AG10803 (cell line): ENCODE results near the gene BBOF1.

ENCODE experiments used
- DNase-seq: peaks from one replicate; pipeline ENCODE4 v3.0.0; 2010; ENCODE audit warnings: low read depth
- H3K4me3 ChIP-seq: 2 replicates; pipeline ENCODE4 v1.5.1; 2011; ENCODE audit warnings: mild to moderate bottlenecking, low read length, control low read depth
- CTCF ChIP-seq: conservative IDR thresholded peaks from 2 replicates; pipeline ENCODE4 v1.5.1; 2011; ENCODE audit warnings: mild to moderate bottlenecking, low read length, control low read depth, inconsistent platforms

BBOF1 gene

GRCh38 chr14:74034572-74034971 lies 15.4 kb downstream of the BBOF1 start:
- no peak for DNase-seq
- no peak overlapping the region for H3K4me3 ChIP-seq
- TF ChIP-seq CTCF, result no peak

GRCh38 chr14:74035556-74035955 lies 16.4 kb downstream of the BBOF1 start:
- DNase-seq, result peak; percentile 31
- no peak overlapping the region for H3K4me3 ChIP-seq
- no peak for TF ChIP-seq CTCF

DNA sequence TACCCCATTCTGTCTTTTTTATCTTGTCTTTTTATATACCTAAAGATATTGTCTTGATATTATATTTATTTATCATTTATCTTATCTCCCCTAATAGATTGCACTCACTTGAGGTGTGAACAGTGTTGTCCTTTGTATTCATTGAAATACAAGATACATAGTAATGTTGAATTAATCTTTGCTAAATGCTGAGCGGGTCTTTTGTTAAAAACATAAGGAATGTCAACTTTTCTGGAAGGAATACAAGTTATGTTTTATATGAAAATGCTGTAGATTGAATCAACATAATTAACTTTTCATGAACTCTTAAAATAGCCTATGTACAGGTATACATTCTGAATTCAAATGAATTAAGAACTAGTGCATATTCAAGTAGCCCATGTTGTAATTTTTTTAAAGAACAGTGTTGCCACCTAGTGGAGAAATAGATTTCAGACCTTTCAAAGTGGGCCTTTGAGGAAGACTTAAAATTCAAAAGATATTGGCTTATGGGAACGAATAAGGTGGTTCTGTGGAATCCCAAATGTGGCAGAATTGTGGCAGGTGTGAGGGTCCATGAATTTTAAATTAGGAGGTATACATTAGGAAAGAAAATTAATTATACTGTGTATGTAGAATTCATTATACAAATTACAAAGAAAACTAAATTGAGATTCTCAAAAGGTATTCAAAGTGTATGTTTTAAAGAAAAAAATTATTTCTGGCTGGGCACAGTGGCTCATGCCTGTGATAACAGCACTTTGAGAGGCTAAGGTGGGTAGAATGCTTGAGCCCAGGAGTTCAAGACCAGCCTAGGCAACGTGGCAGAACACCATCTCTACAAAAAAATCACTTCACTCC lies 19.1 kb downstream of the BBOF1 start:
- DNase-seq, result peak; percentile 55
- peak; percentile 70 for TF ChIP-seq CTCF
- H3K4me3 ChIP-seq, result no peak overlapping the region

DNA sequence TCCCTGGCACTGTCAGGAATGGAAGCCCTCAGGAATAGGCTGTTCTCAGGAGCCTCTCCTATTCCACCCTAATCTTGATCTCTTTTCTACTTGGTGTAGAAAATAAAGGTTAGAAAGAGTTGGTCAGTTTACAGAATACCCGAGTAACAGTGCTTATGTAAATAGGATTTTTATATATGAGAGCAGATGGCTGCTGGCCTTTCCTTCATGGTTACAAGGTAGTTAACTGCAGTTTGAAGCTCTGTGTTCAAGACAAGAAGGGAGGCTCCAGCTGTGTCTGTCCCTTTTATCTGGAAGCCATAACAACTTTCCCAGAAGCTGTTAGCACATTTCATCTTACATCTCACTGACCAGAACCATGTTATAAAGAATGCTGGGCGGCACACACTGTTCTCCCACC lies 23.1 kb downstream of the BBOF1 start:
- no peak for TF ChIP-seq CTCF
- no peak overlapping the region for H3K4me3 ChIP-seq
- DNase-seq, result no peak

DNA sequence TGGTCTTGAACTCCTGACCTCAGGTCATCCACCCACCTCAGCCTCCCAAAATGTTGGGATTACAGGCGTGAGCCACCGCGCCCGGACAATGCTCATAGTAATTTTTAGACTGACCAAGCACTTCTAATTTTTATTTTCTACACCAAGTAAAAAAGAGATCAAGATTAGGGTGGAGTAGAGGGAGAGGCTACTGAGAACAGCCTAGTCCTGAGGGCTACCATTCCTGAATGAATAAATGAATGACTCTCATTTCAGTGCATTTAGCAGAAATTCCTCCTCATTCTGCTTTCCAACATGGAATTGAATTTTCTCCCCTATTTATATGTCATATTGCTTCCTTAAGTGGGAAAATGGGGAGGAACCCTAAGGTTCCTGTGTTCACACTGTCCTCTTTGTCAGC lies 26.4 kb downstream of the BBOF1 start:
- DNase-seq, result no peak
- TF ChIP-seq CTCF, result no peak
- no peak overlapping the region for H3K4me3 ChIP-seq

DNA sequence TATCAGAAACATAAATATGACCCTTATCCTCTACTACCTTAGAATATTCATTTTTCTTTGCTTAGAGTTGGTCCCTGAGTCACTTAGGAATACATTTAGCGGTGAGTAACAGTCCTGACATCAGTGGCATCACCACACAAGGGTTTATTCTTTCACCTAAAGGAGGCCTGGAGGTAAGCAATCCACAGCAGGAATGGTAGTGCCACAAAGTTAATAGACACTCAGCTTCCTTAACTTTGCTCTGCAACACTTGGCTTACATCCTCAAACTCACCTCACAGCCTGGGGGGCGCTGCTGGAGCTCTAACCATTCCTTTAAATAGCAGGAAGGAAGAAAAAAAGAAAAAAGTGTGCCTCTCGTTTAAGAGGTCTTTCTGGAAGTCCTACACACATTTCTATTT lies 29.1 kb downstream of the BBOF1 start:
- no peak for DNase-seq
- no peak for TF ChIP-seq CTCF
- no peak overlapping the region for H3K4me3 ChIP-seq

GRCh38 chr14:74049876-74050495 lies 30.8 kb downstream of the BBOF1 start:
- peak; percentile 17 for DNase-seq

More at GRCh38 chr14:74049876-74050495, 30.8 kb downstream of the BBOF1 start:
- TF ChIP-seq CTCF, result no peak
- no peak overlapping the region for H3K4me3 ChIP-seq
